Dermis blood vessel endothelial cell (primary cell): Measurements from ENCODE around the gene IP6K3. TPM values are rescaled to one million over a fixed set of nuclear protein-coding genes. Genes with fewer than 3 reads are reported as not detected.
A peak's percentile ranks its signal among the peaks of the same experiment; 100 is the strongest.

Experiments
- DNase-seq: peaks from one replicate; pipeline ENCODE4 v3.0.0; 2010
- total RNA-seq: library from RNA; depleted of rRNA; stranded (reverse); fragments of >200 nt; gene quantifications from 2 replicates; pipeline ENCODE4 v1.2.3, GENCODE V29; 2014

IP6K3 gene
- total RNA-seq, 1 donor from 2014 or later, result under 0.01 TPM

DNA sequence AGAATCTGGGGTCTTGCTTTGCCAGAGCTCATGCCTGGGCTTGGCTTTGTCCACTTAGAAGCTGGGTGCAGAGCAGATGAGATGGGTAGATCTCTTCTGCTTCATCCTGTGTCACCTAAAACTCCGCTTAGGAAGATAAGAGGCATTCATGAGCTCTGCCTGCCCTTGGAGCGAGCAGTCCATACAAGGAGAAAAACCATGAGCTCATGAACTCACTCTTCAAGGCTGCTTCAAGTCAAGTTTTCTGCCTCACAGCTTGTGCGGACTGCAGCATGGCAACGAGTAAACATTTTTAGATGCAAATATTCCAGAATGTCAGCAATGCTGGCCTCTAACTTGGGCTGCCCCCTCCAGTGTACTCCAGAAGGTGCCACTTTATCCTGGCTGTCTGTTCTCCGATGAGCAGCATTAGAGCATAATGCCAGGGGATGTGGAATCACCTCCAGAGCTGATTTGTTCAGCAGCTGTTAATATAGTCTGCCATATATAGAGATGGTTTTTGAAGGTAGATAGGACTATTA is 24.5 kb downstream of the IP6K3 start:
- DNase-seq, result no peak

DNA sequence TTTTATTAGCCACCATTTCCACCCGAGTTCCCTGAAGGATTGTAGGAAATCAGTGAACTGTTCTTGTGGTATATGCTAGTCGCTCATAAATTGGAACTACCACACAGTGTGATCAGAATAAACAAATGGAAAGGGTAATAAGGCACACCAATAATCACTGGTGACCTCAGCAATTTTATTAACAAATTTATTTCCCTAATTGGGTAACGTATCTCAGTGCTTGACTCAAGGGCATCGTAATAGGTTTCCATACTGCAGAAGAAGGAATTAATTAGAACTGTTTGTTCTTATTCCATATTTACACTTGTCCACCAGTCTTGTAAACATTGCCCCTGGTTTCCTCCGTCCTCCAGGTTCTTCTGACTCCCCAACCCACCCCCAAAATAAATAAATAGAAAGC is 25.2 kb downstream of the IP6K3 start:
- DNase-seq, result no peak

DNA sequence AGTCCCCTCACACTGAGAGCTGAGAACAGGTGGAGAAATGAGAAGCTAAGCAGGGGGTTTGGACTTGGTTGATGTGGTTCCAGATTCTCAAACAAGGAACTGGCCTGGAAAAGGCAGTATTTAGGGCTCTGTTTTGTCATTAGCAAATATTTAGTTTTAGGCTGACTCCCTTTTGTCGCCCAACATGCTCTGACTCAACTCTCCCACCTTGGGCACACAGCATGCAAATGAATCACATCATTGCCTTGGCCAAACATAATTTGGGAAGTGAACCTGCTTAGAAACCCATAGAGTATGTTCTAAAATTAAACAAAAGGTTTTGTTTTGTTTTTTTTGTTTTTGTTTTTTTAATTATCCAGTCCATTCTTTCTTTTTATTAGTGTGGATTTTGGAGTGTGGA is 25.7 kb downstream of the IP6K3 start:
- DNase-seq, result no peak

DNA sequence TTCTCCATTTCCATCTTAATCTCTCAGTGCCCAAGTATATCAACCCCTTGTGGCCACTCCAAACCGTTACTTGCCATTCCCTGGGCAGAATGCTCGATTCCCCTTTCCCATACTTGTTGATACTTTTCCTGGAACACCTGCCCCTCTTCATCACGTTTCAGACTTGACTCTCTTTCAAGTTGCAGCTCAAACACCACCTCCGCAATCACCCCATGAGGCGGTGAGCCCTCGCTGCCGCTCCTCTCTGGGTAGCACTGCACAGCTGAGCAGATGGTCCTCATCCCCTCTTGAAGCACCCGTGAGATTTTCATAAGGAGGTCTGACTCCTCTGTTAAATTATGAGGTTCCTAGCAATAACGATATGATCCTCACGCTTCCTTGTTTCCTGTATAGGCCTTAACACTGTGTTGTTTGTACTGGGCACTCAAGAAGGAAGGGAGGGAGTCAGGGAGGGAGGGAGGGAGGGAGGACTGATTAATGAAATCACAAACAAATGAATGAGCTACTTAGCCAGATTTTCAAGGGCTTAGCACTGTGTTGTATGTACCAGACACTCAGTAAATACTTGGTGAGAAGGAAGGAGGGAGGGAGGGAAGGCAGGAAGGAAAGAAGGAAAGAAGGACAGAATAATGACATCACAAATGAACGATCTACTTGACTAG is 27.2 kb downstream of the IP6K3 start:
- DNase-seq, result no peak

DNA sequence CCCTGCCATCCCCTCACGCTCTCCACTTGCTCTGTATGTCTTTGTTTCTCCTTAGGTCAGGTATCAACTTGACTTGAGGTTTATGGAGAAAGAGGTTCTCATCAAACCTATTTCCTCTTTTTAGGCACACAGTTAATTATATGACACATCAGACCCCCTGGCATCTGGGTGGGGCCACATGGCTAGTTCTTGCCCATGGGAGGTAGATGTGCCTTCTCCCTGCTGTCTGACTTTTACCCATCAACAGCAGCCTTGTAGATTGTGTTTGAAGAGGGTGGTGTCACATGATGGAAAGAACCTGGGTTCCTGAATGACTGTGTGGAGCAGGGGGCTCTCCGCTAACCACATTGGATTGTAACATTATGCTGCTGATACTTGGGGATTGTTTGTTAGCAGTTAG is 28.0 kb downstream of the IP6K3 start:
- no peak for DNase-seq

DNA sequence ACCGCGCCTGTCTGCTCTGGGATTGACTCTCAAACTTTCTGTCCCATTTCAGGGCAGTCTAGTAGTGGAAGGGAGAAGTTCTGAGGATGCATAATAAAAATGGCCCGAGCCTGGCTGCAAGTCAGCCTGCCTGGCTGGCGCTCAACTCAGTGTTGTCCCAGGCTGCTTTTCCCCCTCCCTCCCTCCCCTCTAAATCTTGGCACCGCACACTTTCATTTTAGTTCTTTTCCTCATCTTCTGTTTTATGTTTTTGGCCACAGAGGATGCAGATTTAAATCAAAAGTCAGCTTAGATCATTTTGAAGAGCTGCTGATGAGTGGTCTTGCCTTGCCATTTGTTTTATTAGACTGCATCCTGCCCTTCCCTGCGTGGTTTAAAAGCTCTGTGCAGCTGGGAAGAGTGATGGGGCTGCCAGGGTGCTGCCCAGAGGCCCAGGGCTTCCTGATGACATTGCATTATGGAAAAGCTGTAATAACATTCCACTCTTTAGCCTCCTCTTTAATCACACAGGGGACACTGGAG is 28.7 kb downstream of the IP6K3 start:
- no peak for DNase-seq

DNA sequence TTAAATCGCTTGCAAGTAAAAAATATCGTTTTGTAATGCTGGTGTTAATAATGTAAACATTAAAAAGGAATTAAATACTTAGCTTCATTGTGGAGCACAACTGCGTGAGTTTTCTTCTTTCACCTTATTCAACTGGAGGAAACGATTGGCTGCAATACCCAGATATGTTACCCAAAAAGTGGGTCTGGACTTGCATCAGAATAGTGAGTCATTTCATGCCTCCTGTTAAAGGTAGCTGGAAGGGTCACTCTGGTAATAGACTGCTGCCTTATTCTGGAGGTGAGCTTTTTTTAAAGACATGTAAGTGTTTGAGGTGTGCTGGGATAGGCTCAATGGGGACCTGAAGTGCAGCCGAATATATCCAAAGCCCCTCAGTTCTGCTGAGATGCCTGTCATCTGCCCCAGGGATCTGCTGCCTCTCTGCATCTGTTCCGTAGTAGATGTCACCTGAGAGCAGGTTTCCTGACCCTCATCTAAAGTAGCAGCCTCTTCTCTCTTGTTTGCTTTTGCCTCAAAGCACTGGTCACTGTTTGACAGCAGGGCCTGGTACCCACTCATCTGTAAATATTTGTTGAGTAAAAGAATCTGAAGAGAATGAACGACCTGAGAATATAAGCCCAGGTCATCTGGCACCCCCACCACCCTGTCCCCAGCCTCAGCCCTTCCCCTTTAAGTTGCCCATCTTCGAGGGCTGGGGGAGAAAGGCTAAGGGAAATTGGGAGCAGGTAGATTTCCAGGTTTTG is 29.6 kb downstream of the IP6K3 start:
- no peak for DNase-seq

DNA sequence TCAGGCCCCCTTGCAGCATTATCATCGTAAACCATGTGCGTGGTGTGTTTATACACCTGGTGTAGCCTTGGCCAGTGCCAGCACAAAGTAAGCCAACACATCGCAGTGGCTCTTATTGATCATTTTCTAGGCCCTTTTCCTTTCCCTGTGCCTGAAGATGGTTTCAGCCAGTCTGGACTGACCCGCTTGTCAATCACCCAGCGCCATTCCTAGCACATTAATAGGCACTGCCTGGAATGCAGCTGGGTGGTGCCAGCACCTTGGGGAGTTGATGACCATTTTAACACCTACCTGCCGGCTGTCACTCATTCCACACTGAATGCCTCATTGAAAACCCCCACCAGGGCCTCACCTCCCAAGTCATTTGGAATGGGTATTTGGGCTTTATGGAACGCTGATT is 30.3 kb downstream of the IP6K3 start:
- no peak for DNase-seq

DNA sequence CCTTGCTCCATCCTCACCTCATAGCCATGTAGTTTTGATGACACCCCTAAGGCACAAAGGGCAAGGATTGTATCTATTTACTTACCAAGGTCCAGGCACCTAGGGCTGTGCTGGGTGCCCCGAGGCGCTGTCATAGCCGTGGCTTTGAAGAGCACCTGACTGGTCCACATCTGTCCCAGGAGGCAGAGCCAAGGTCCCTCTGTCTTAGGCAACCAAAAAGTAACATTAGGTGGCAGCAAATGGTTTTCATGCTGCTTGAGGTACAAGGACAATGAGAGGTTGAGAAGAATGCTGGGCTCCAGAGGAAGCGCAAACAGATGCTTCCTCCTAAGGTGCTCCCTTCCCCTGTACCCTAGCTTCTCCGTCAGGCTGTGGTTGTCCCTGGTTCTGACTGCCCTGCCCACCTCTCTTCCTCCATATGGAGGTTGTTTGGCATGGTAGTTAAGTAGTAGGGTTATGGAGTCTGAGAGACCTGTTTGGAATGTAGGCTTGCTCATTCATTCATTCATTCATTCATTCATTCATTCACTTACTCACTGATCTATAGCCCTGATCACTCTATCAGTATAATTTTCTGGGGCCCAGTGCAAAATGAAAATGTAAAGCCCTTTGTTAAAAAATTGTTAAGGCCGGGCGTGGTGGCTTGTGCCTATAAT is 32.2 kb downstream of the IP6K3 start:
- DNase-seq, result no peak

DNA sequence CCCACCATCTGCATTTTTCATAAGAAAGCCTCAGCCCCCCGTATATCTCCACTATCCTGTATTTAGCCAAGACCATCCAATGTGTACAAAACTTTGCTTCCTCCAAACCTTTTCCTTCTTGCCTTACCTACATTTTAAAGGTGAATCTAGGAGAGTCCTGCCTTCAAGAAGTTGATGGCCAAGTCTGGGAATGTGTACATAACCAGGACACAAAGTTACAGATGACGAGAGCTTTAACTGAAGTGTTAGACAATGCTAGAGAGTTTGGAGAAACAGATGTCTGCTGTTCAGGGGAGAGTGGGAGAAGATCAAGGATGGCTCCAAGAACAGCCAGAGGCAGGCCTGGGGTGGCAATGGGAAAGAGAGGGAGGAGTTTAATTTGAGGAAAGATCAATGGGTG is 32.9 kb downstream of the IP6K3 start:
- DNase-seq, result no peak

DNA sequence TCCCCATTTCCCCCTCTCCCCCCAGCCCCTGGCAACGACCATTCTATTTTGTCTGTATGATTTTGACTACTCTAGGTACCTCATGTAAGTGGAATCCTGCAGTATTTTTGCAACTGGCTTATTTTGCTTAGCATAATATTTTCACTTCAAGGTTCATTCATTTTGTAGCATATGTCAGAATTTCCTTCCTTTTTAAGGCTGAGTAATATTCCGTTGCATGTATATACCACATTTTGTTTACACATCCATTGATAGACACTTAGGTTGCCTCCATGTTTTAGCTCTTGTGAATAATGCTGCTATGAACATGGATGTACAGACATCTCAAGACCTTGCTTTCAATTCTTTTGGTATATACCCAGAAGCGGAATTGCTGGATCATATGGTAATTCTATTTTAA is 33.8 kb downstream of the IP6K3 start:
- no peak for DNase-seq

DNA sequence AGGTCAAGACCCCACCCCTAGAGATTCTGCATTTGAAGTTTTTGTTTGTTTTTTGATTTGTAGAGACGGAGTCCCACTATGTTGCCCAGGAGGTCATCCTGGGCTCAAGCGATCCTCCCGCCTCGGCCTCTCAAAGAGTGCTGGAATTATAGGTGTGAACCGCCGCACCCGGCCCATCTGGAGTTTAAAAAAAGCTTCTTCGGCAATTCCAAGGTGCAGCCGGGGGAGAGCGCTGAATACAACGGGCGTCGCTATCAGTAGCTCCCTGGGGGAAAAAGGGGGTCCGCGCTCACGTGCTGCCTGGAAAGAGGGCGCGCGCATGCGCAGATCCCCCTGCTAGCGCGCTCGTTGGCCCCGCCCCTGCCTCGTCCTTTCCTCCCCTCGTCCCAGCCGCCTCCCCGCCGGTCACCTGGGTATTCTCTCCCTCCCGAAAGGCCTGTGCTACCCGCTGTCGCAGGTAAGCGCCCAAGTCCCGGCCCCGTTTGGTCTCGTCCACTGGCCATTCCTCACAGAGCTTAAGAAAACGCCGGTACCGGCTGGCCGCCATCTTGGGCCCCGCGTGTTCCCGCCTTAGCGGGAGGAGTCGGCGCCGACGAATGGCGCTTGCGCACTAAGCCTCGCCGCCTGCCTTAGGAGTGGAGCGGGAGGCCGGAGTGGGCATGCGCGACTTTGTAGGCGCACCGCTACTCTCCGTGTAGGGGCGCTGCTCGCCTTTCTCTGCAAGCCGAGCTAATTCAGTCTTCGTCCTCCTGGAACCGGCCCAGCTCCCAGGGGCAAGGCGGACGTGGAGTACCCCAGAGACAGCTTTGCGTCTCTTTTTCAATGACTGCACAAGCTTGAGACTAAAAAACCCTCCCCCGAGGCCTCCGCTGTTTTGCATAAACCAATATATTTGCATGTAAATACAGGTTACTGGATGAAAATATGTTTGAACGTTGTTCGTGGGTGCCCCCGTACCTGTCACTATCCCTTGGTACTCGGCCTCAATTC is 35.3 kb downstream of the IP6K3 start, which contains the start of gene UQCC2:
TSS of gene UQCC2 (minus strand) at position 561 of the 990 bp plus-strand sequence. CDS start at position 547, 14 bp downstream.
- DNase-seq, result peak; percentile 98

DNA sequence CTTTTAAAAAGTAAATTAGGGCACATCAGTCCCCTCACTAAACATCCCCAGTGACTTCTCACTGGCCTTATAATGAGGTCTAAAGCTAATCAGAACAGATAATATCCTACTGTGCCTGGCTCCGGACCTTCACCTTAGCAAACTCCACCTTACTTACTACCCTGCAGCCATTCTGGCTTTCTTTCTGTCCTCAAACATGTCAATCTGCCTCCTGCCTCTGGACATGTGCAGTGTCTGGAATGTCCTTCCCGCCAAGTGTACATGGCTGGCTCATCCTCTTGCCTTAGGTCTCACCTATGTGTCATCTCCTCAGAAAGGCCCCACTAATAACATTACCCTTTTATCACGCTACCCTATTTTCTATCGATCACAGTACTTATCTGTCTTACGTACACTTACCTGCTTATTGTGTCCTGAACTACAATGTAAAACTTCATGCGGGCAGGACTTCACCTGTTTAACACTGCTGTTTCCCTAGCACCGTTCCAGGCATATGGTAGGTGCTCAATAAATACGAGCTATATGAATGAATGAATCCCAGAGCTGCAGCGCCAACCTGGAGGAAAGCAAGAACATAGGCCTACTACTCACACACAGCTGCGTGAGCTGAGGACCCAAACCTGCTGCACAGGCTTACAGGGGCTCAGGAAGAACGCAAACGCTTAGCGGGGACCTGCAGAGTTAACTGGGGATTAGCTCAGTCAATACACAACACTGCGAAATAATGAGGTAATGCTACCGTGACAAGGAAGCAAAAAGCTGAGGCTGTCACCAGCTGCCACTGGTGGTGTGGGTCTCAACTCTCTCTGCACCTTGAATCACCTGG is 36.2 kb downstream of the IP6K3 start:
- DNase-seq, result peak; percentile 20

DNA sequence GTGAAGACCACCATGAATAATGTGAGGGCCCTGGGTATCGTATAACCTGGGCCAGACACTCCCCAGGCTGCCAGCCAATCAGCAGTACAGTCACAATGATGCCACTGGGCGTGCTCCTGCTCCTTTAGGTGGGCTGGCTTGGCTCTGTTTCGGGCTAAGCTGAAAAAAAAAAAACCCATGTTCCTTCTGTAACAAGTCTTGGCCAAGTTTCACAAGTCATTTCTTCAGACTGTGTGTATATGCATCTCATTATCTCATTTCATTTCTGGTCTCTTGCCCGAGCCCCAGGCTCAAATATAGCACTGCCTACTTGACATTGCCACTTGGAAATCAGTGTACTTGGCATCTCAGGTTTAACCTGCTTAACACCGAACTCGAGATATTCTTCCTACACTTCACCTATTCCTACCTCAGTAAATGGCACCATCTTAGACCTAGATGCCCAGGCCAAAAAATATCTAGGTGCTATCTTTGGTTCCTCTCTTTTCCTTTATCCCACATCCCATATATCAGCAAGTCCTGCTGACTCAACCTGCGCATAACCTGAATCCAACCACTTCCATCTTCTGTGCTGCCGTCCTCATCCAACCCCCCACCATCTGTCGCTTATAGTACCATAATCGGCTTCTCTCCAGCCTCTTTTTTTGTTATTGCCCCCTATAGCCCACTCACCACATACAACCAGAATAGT is 37.0 kb downstream of the IP6K3 start:
- no peak for DNase-seq

DNA sequence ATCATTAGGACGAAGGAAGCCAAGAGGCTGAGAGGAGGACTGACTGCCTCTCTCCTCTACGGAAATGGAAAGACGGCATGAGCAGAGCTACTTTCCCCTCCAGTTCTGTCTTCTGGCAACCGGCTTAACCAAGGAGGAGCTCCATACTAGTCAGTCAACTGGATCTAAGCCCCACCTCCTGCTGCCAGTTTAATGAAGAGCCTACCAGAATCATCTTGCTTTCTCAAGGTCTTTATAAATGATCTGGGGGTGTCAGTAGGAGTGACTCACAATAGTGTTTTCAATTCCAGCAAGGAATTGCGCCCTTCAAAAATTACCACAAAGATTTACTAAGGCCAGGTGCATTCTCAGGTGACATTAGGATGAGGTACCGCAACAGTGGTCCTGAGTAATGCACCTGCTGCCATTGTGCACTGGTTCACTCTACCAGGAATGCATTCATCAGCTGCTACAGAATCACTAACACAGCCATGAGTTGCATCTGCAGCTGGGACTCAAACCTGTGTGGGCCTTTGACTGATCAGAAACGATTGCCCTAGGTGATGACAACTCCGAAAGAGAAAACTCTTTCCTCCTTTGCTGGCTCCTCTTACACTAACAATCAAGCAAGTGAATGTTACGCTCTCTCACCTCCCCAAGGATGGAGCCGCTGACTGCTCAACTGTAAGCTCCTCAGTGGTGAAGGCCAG is 38.0 kb downstream of the IP6K3 start:
- no peak for DNase-seq

DNA sequence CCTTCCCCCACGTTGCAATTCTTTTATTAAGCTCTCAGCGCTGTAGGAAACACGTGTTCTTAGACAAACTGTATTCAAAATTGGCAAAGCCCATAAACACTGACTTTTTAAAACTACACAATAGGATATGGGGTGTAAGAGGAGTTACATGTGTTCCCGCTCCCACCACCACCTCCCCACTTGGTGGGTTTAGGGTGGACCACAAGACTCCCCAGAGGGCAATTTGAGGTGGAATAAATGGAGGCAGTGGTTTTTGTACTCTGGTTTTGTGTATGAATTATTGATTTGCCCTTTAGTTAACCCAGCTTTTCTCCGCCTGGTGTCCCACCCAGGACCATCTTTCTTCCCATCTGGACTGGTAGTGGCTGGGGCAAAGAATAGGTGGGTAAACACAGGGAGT is 38.9 kb downstream of the IP6K3 start:
- DNase-seq, result no peak

DNA sequence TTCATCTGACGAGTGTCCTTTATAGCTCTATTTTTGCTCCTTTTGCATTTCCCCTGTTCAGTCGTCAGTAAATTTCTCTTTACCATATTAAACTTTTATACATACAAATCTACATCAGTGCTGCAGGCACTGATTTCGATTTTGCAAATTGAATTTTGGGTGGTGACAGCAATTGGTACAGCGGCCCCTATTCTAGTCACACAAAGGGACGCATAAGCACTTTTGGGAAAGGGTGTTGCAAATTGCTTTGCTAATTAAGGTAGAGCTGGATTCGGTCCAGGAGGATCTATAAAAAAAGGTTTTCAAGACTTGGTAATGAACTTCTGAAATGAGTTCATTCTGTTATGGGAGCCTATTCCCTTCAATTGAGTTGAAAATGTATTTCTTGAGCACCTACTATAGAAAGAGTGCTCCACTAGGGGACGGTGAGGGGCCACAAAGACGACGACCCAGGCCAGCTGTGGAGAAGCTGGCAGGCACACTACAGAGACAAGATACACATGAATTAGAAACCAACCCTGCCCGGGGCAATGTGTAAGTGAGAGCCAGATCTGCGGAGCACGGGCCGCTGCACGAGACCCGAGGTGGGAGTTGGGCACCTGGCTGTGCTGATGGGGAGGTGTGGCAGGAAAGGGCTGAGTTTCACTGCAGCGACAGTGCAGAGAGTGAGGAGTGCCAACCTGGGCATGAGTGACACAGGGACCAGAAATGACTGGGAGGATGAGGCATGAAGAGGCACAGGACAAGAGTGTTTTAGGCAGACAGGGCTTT is 40.6 kb downstream of the IP6K3 start:
- DNase-seq, result no peak

DNA sequence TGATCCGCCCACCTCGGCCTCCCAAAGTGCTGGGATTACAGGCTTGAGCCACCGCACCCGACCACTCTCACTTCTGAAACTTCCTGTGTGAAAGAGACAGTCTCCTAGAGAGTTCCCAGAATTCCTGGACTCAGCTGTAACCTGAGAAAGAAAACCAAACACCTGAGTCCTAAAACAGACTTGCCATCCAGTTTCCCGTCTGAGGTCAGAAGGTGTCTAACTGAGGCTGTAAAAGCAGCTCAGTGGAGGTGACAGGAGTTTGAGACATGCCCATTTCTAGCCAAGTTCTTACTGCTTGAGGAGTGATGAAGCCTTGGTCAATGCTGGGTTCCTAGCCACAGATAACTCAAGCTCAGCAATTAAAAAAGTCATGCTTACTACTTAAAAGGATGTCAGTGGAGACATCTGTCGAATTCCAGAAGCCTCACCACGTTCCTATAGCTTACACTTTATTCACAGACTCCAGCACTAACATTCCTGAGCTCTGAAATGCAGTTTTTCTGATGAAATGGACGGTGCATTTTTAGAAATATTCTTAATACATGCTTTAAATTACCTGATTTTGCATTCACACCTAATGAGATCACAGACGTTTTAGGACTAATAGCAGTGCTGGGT is 41.3 kb downstream of the IP6K3 start:
- DNase-seq, result no peak
